ENCODE measurements around the gene CXCL12.

The CXCL12 gene

GRCh38 chr10:44373341-44373995, 11.4 kb downstream of the CXCL12 start:
- Mint-ChIP-seq H3K9me3 (no peaks in the 10 kb centered on the region), H3K4me3 (no peak overlapping the region), H3K4me1 (ENCODE audit: low read depth) (no peaks in the 10 kb centered on the region), H3K36me3 (ENCODE audit: low read depth) (no peaks in the 10 kb centered on the region), H3K27me3 (peaks cover 7% of the 10 kb centered on the region), H3K27ac (no peak overlapping the region)
- intact Hi-C loops (cut with micrococcal nuclease) = no loop called here

GRCh38 chr10:44372181-44372580, 12.7 kb downstream of the CXCL12 start:
- no peak overlapping the region for H3K4me3 Mint-ChIP-seq
- no peaks in the 10 kb centered on the region for H3K36me3 Mint-ChIP-seq (ENCODE audit: low read depth)
- H3K27me3 Mint-ChIP-seq = peaks cover 4% of the 10 kb centered on the region
- no peaks in the 10 kb centered on the region for H3K4me1 Mint-ChIP-seq (ENCODE audit: low read depth)
- H3K27ac Mint-ChIP-seq = no peak overlapping the region
- H3K9me3 Mint-ChIP-seq = no peaks in the 10 kb centered on the region
- intact Hi-C loops (cut with micrococcal nuclease) = no loop called here

- Mint-ChIP-seq H3K9me3 (no peaks in the 10 kb centered on the region), H3K36me3 (ENCODE audit: low read depth) (no peaks in the 10 kb centered on the region), H3K4me1 (ENCODE audit: low read depth) (no peaks in the 10 kb centered on the region), H3K27me3 (peaks cover 4% of the 10 kb centered on the region), H3K27ac (no peak overlapping the region), H3K4me3 (no peak overlapping the region)
- intact Hi-C loops (cut with micrococcal nuclease) = no loop called here
Observed at GRCh38 chr10:44370731-44371248, 14.1 kb downstream of the CXCL12 start.

GRCh38 chr10:44369854-44370253, 15.0 kb downstream of the CXCL12 start:
- Mint-ChIP-seq H3K27ac (no peak overlapping the region), H3K27me3 (peaks cover 4% of the 10 kb centered on the region), H3K36me3 (ENCODE audit: low read depth) (no peaks in the 10 kb centered on the region), H3K4me1 (ENCODE audit: low read depth) (no peaks in the 10 kb centered on the region), H3K4me3 (no peak overlapping the region), H3K9me3 (no peaks in the 10 kb centered on the region)
- intact Hi-C loops (cut with micrococcal nuclease) = no loop called here

GRCh38 chr10:44369296-44369695, 15.6 kb downstream of the CXCL12 start:
- Mint-ChIP-seq H3K27ac (no peak overlapping the region), H3K4me1 (ENCODE audit: low read depth) (no peaks in the 10 kb centered on the region), H3K27me3 (peaks cover 4% of the 10 kb centered on the region), H3K9me3 (no peaks in the 10 kb centered on the region), H3K36me3 (ENCODE audit: low read depth) (no peaks in the 10 kb centered on the region), H3K4me3 (no peak overlapping the region)
- intact Hi-C loops (cut with micrococcal nuclease) = no loop called here

- no peak overlapping the region for H3K4me3 Mint-ChIP-seq
- H3K9me3 Mint-ChIP-seq = no peaks in the 10 kb centered on the region
- intact Hi-C loops (cut with micrococcal nuclease) = no loop called here
- H3K4me1 Mint-ChIP-seq (ENCODE audit: low read depth) = no peaks in the 10 kb centered on the region
- H3K27me3 Mint-ChIP-seq = peaks cover 4% of the 10 kb centered on the region
- H3K27ac Mint-ChIP-seq = no peak overlapping the region
- no peaks in the 10 kb centered on the region for H3K36me3 Mint-ChIP-seq (ENCODE audit: low read depth)
Observed at GRCh38 chr10:44368637-44369036, 16.3 kb downstream of the CXCL12 start.

GRCh38 chr10:44366941-44367630, 17.8 kb downstream of the CXCL12 start:
- H3K4me1 Mint-ChIP-seq (ENCODE audit: low read depth) = no peaks in the 10 kb centered on the region
- peaks cover 2% of the 10 kb centered on the region for H3K27me3 Mint-ChIP-seq
- H3K36me3 Mint-ChIP-seq (ENCODE audit: low read depth) = no peaks in the 10 kb centered on the region
- H3K9me3 Mint-ChIP-seq = no peaks in the 10 kb centered on the region
- no peak overlapping the region for H3K27ac Mint-ChIP-seq
- no peak overlapping the region for H3K4me3 Mint-ChIP-seq
- intact Hi-C loops (cut with micrococcal nuclease) = no loop called here

GRCh38 chr10:44364566-44364965, 20.3 kb downstream of the CXCL12 start:
- Mint-ChIP-seq H3K36me3 (ENCODE audit: low read depth) (no peaks in the 10 kb centered on the region), H3K4me3 (no peak overlapping the region), H3K27me3 (peaks cover 2% of the 10 kb centered on the region), H3K27ac (no peak overlapping the region), H3K4me1 (ENCODE audit: low read depth) (no peaks in the 10 kb centered on the region), H3K9me3 (no peaks in the 10 kb centered on the region)
- intact Hi-C loops (cut with micrococcal nuclease) = no loop called here

GRCh38 chr10:44363716-44364115, 21.2 kb downstream of the CXCL12 start:
- H3K9me3 Mint-ChIP-seq = no peaks in the 10 kb centered on the region
- no peak overlapping the region for H3K27ac Mint-ChIP-seq
- no peaks in the 10 kb centered on the region for H3K27me3 Mint-ChIP-seq
- H3K36me3 Mint-ChIP-seq (ENCODE audit: low read depth) = no peaks in the 10 kb centered on the region
- H3K4me1 Mint-ChIP-seq (ENCODE audit: low read depth) = no peaks in the 10 kb centered on the region
- intact Hi-C loops (cut with micrococcal nuclease) = no loop called here
- H3K4me3 Mint-ChIP-seq = no peak overlapping the region

- Mint-ChIP-seq H3K4me3 (no peak overlapping the region), H3K9me3 (no peaks in the 10 kb centered on the region)
Observed at GRCh38 chr10:44362866-44363711, 21.8 kb downstream of the CXCL12 start.

GRCh38 chr10:44361109-44361508, 23.8 kb downstream of the CXCL12 start:
- Mint-ChIP-seq H3K4me3 (no peak overlapping the region), H3K9me3 (no peaks in the 10 kb centered on the region)

More at GRCh38 chr10:44362866-44363711, 21.8 kb downstream of the CXCL12 start:
- intact Hi-C loops (cut with micrococcal nuclease) = no loop called here
- Mint-ChIP-seq H3K36me3 (ENCODE audit: low read depth) (no peaks in the 10 kb centered on the region), H3K4me1 (ENCODE audit: low read depth) (no peaks in the 10 kb centered on the region), H3K27me3 (no peaks in the 10 kb centered on the region), H3K27ac (no peak overlapping the region)

GRCh38 chr10:44358080-44358771, 26.7 kb downstream of the CXCL12 start:
- Mint-ChIP-seq H3K27ac (no peak overlapping the region), H3K4me1 (ENCODE audit: low read depth) (no peaks in the 10 kb centered on the region), H3K4me3 (no peak overlapping the region), H3K9me3 (no peaks in the 10 kb centered on the region), H3K36me3 (ENCODE audit: low read depth) (no peaks in the 10 kb centered on the region), H3K27me3 (no peaks in the 10 kb centered on the region)
- intact Hi-C loops (cut with micrococcal nuclease) = no loop called here

More at GRCh38 chr10:44361109-44361508, 23.8 kb downstream of the CXCL12 start:
- no peaks in the 10 kb centered on the region for H3K4me1 Mint-ChIP-seq (ENCODE audit: low read depth)
- intact Hi-C loops (cut with micrococcal nuclease) = no loop called here
- no peak overlapping the region for H3K27ac Mint-ChIP-seq
- H3K27me3 Mint-ChIP-seq = no peaks in the 10 kb centered on the region
- H3K36me3 Mint-ChIP-seq (ENCODE audit: low read depth) = no peaks in the 10 kb centered on the region

- intact Hi-C loops (cut with micrococcal nuclease) = no loop called here
- Mint-ChIP-seq H3K4me3 (no peak overlapping the region), H3K36me3 (ENCODE audit: low read depth) (no peaks in the 10 kb centered on the region), H3K4me1 (ENCODE audit: low read depth) (no peaks in the 10 kb centered on the region), H3K27ac (no peak overlapping the region), H3K27me3 (peaks cover 1% of the 10 kb centered on the region), H3K9me3 (no peaks in the 10 kb centered on the region)
Observed at GRCh38 chr10:44357023-44357540, 27.8 kb downstream of the CXCL12 start.
